SK-N-SH (cell line): ENCODE data around the gene SUPT3H.

Source experiments
- CTCF ChIP-seq: fragments of 200-600 bp; sonication (generic); IDR thresholded peaks from 2 replicates; pipeline ENCODE4 v1.6.1; 2017; ENCODE audit warnings: antibody characterized with exemption, mild to moderate bottlenecking, moderate library complexity
- EP300 ChIP-seq, 2 experiments: IDR thresholded peaks; 2 replicates each; pipeline versions ENCODE4 v1.4.0 to v1.6.1; 2012; ENCODE audit warnings: borderline replicate concordance in 1 of 2, low read depth in 1 of 2, low read length in 1 of 2
- EZH2phosphoT487 ChIP-seq: fragments of 200-600 bp; sonication (generic); IDR thresholded peaks from 2 replicates; pipeline ENCODE4 v1.6.1; 2017; ENCODE audit warnings: low read depth, mixed run types, mild to moderate bottlenecking, antibody characterized with exemption, moderate library complexity, borderline replicate concordance
- JUND ChIP-seq: IDR thresholded peaks from 2 replicates; pipeline ENCODE4 v1.4.0; 2012
- MAX ChIP-seq: IDR thresholded peaks from 2 replicates; pipeline ENCODE4 v1.4.0; 2012; ENCODE audit warnings: low read depth
- NFIC ChIP-seq: IDR thresholded peaks from 2 replicates; pipeline ENCODE4 v1.4.0; 2012; ENCODE audit warnings: borderline replicate concordance
- NRF1 ChIP-seq: IDR thresholded peaks from 2 replicates; pipeline ENCODE4 v1.6.1; 2012; ENCODE audit warnings: low read depth, mild to moderate bottlenecking, low read length
- RAD21 ChIP-seq: IDR thresholded peaks from 2 replicates; pipeline ENCODE4 v1.6.1; 2012; ENCODE audit warnings: mild to moderate bottlenecking, low read length
- RCOR1 ChIP-seq: fragments of 150-350 bp; IDR thresholded peaks from 2 replicates; pipeline ENCODE4 v1.6.1; 2017; ENCODE audit warnings: antibody characterized with exemption, low read length
- SMC3 ChIP-seq: IDR thresholded peaks from 2 replicates; pipeline ENCODE4 v1.6.1; 2012; ENCODE audit warnings: low read depth, low read length, improper control_type of control experiment
- TEAD4 ChIP-seq: IDR thresholded peaks from 2 replicates; pipeline ENCODE4 v1.4.0; 2012; ENCODE audit warnings: mild to moderate bottlenecking, borderline replicate concordance; ENCODE audit not compliant: insufficient read depth
- ZBTB33 ChIP-seq: IDR thresholded peaks from 2 replicates; pipeline ENCODE4 v1.4.0; 2012; ENCODE audit warnings: low read depth, borderline replicate concordance
- TF ChIP-seq, protein P1 (sequence below): IDR thresholded peaks from 2 replicates; pipeline ENCODE4; 2012

GRCh38 chr6:44925100-44925739 is 452.5 kb downstream of the SUPT3H start:
- no peak for TF ChIP-seq CTCF
- no peak for TF ChIP-seq NFIC
- TF ChIP-seq EZH2phosphoT487: no peak
- TF ChIP-seq RCOR1: no peak
- no peak for TF ChIP-seq RAD21
- TF ChIP-seq MAX: no peak
- TF ChIP-seq EP300 (IDR thresholded peaks at IDR 0.05; ENCODE audit: borderline replicate concordance in 1 of 2, low read depth in 1 of 2, low read length in 1 of 2): no peak
- TF ChIP-seq TEAD4: no peak
- no peak for TF ChIP-seq SMC3
- no peak for TF ChIP-seq JUND
- TF ChIP-seq NRF1: no peak
- TF ChIP-seq, protein P1, sequence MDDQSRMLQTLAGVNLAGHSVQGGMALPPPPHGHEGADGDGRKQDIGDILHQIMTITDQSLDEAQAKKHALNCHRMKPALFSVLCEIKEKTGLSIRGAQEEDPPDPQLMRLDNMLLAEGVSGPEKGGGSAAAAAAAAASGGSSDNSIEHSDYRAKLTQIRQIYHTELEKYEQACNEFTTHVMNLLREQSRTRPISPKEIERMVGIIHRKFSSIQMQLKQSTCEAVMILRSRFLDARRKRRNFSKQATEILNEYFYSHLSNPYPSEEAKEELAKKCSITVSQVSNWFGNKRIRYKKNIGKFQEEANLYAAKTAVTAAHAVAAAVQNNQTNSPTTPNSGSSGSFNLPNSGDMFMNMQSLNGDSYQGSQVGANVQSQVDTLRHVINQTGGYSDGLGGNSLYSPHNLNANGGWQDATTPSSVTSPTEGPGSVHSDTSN: no peak
- no peak for TF ChIP-seq ZBTB33
